Measurements from ENCODE around the gene TDRD9.

DNA sequence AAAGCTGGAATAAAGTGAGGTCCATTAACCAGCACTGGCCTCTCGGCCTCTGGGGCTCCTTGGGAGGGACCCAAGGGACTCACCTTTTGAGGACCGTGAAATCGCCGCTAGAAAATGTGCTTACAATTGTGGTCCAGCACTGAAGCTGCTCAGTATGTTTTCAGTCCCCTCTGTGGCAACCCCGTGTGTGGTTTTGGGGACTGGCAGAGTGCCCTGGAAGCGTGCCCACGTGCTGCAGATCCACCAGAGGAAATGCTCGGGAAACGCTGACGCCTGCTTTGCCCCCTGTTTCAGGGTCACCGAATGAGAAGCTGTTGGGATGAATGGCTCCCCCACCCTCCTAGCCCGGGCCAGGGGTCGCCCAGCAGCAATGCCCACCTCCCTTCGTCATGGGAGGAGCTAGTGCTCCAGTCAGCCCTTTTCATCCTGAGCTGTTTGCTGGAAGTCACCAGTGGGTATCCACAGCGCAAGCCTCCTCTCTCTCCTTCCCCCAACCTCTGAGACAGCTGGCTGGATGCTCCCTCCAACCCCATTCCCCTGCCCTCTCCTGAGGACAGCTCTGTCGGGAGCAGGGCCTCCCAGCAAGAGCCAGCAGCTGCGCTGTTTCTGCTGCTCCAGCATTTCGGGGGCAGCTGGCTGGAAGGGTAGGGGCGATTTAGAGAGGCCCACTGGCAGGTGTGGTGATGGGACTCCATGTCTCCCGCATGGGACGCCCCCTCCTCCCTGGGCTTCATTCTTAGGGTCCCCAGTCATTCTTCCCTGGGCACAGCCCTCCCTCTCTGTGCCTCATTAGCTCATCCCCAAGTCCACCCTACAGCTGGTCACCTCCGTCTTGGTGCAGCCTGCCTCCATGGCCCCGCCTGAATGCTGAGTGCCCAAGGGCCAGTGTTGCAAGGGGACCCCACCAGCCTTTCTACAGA, 47.6 kb upstream of the TDRD9 start:
- TF ChIP-seq, protein P1, sequence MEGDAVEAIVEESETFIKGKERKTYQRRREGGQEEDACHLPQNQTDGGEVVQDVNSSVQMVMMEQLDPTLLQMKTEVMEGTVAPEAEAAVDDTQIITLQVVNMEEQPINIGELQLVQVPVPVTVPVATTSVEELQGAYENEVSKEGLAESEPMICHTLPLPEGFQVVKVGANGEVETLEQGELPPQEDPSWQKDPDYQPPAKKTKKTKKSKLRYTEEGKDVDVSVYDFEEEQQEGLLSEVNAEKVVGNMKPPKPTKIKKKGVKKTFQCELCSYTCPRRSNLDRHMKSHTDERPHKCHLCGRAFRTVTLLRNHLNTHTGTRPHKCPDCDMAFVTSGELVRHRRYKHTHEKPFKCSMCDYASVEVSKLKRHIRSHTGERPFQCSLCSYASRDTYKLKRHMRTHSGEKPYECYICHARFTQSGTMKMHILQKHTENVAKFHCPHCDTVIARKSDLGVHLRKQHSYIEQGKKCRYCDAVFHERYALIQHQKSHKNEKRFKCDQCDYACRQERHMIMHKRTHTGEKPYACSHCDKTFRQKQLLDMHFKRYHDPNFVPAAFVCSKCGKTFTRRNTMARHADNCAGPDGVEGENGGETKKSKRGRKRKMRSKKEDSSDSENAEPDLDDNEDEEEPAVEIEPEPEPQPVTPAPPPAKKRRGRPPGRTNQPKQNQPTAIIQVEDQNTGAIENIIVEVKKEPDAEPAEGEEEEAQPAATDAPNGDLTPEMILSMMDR (IDR thresholded peaks at IDR 0.05) = no peak
- TF ChIP-seq ZFX (IDR thresholded peaks at IDR 0.05; ENCODE audit: borderline replicate concordance) = no peak
